ENCODE measurements around the gene STX18.

The STX18 gene

DNA sequence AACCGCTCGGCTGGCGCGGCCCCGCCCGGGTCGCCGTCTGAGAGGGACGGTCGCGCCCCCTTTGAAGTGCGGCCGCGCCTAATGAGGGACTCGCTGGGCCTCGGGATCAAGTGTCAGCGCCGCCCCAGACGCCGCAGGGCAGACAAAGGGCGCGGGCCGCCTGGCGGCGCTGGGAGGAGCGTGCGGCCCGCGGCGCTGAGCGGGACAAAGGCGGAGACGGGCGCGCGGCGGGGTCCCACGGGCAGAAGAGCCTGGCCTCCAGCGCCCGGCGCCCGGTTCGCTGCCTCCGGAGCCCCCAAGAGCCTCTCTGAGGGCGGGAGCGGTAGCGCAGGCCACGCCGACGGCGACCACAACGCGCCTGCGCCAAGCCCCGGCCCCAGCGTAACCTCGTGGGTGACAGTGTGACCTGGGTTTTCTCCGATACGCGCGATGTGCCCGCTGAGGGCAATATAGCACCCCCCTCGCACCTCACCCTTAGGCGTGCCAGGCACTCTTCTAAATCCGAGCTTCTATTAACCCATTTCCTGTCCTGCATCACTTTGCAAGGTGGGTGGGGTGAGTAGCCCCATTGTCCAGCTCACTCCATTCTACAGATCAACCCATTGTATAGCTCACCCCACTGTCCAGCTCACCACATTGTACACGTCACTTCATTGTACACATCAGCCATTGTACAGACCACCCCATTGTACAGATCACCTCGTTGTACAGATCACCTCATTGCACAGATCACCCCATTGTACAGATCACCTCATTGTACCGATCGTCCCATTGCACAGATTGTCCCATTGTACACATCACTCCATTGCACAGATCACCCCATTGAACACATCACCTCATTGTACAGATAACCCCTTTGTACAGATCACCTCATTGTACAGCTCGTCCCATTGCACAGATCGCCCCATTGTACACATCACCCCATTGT is 33.7 kb upstream of the STX18 start:
- H3K36me3 ChIP-seq (ENCODE audit: insufficient read depth, low read length), result no peaks in the 10 kb centered on the region
- no peak overlapping the region for H3K4me3 ChIP-seq (ENCODE audit: low read depth in 1 of 2, low read length in 2 of 2)
- ATAC-seq (ENCODE audit: insufficient read depth, low read depth) (no peak), DNase-seq (no peak)
- no peak overlapping the region for H3K9ac ChIP-seq (ENCODE audit: low read depth, low read length)
- H3K9me3 ChIP-seq (ENCODE audit: insufficient read depth, low read length, severe bottlenecking), result no peaks in the 10 kb centered on the region
- H2AFZ ChIP-seq (ENCODE audit: low read depth, low read length), result no peak overlapping the region
- H3K27ac ChIP-seq (ENCODE audit: low read length), result no peak overlapping the region
- H3K4me1 ChIP-seq (ENCODE audit: insufficient read depth, low read length), result no peaks in the 10 kb centered on the region
- H3K4me2 ChIP-seq (ENCODE audit: insufficient read depth, low read length), result no peak overlapping the region
- H3K79me2 ChIP-seq (ENCODE audit: insufficient read depth, low read length), result no peaks in the 10 kb centered on the region
- H3K27me3 ChIP-seq (ENCODE audit: insufficient read depth, low read length, poor library complexity), result no peaks in the 10 kb centered on the region
- TF ChIP-seq EZH2 (IDR thresholded peaks at IDR 0.05; ENCODE audit: borderline replicate concordance, low read depth, low read length, severe bottlenecking), result no peak
- TF ChIP-seq, protein P1, sequence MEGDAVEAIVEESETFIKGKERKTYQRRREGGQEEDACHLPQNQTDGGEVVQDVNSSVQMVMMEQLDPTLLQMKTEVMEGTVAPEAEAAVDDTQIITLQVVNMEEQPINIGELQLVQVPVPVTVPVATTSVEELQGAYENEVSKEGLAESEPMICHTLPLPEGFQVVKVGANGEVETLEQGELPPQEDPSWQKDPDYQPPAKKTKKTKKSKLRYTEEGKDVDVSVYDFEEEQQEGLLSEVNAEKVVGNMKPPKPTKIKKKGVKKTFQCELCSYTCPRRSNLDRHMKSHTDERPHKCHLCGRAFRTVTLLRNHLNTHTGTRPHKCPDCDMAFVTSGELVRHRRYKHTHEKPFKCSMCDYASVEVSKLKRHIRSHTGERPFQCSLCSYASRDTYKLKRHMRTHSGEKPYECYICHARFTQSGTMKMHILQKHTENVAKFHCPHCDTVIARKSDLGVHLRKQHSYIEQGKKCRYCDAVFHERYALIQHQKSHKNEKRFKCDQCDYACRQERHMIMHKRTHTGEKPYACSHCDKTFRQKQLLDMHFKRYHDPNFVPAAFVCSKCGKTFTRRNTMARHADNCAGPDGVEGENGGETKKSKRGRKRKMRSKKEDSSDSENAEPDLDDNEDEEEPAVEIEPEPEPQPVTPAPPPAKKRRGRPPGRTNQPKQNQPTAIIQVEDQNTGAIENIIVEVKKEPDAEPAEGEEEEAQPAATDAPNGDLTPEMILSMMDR (IDR thresholded peaks at IDR 0.05; ENCODE audit: borderline replicate concordance, extremely low read depth, low read length, poor library complexity, severe bottlenecking), result no peak
- no peaks in the 10 kb centered on the region for H4K20me1 ChIP-seq (ENCODE audit: insufficient read depth, low read length)

DNA sequence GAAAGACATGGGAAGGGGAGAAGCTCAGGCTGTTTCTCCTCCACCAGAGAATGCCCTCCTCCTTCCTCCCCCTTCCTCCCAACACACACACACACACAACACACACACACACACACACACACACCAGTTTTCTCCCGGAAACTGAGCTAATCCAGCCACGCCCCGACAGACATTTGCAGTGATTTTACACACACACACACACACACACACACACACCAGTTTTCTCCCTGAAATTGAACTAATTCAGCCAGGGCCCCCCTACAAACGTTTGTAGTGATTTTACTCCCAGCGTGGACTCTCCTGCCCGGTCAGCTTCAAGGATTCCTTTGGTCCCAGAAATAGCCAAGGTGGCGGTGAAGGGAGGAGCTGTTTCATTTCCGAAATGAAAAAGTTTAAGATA is 32.9 kb upstream of the STX18 start:
- Histone ChIP-seq H3K9me3 (ENCODE audit: insufficient read depth, low read length, severe bottlenecking) (no peaks in the 10 kb centered on the region), H4K20me1 (ENCODE audit: insufficient read depth, low read length) (no peaks in the 10 kb centered on the region), H2AFZ (ENCODE audit: low read depth, low read length) (no peak overlapping the region), H3K4me1 (ENCODE audit: insufficient read depth, low read length) (no peaks in the 10 kb centered on the region), H3K27ac (ENCODE audit: low read length) (no peak overlapping the region), H3K9ac (ENCODE audit: low read depth, low read length) (no peak overlapping the region), H3K27me3 (ENCODE audit: insufficient read depth, low read length, poor library complexity) (no peaks in the 10 kb centered on the region), H3K36me3 (ENCODE audit: insufficient read depth, low read length) (no peaks in the 10 kb centered on the region), H3K79me2 (ENCODE audit: insufficient read depth, low read length) (no peaks in the 10 kb centered on the region), H3K4me3 (ENCODE audit: low read depth in 1 of 2, low read length in 2 of 2) (no peak overlapping the region), H3K4me2 (ENCODE audit: insufficient read depth, low read length) (no peak overlapping the region)
- DNase-seq (no peak), ATAC-seq (ENCODE audit: insufficient read depth, low read depth) (no peak)
- no peak for TF ChIP-seq EZH2 (IDR thresholded peaks at IDR 0.05; ENCODE audit: borderline replicate concordance, low read depth, low read length, severe bottlenecking)
- TF ChIP-seq, protein P1 (IDR thresholded peaks at IDR 0.05; ENCODE audit: borderline replicate concordance, extremely low read depth, low read length, poor library complexity, severe bottlenecking), result no peak

- H3K27me3 ChIP-seq (ENCODE audit: insufficient read depth, low read length, poor library complexity), result no peaks in the 10 kb centered on the region
- no peak overlapping the region for H3K9ac ChIP-seq (ENCODE audit: low read depth, low read length)
- no peak overlapping the region for H3K27ac ChIP-seq (ENCODE audit: low read length)
- TF ChIP-seq, protein P1 (IDR thresholded peaks at IDR 0.05; ENCODE audit: borderline replicate concordance, extremely low read depth, low read length, poor library complexity, severe bottlenecking), result no peak
- no peak for TF ChIP-seq EZH2 (IDR thresholded peaks at IDR 0.05; ENCODE audit: borderline replicate concordance, low read depth, low read length, severe bottlenecking)
- no peaks in the 10 kb centered on the region for H3K79me2 ChIP-seq (ENCODE audit: insufficient read depth, low read length)
- H3K36me3 ChIP-seq (ENCODE audit: insufficient read depth, low read length), result no peaks in the 10 kb centered on the region
- no peaks in the 10 kb centered on the region for H3K4me1 ChIP-seq (ENCODE audit: insufficient read depth, low read length)
- ATAC-seq (ENCODE audit: insufficient read depth, low read depth) (no peak), DNase-seq (no peak)
- H3K4me3 ChIP-seq (ENCODE audit: low read depth in 1 of 2, low read length in 2 of 2), result no peak overlapping the region
- no peaks in the 10 kb centered on the region for H3K9me3 ChIP-seq (ENCODE audit: insufficient read depth, low read length, severe bottlenecking)
- H2AFZ ChIP-seq (ENCODE audit: low read depth, low read length), result no peak overlapping the region
- H4K20me1 ChIP-seq (ENCODE audit: insufficient read depth, low read length), result no peaks in the 10 kb centered on the region
- no peak overlapping the region for H3K4me2 ChIP-seq (ENCODE audit: insufficient read depth, low read length)
Measured at GRCh38 chr4:4574052-4574451, 32.2 kb upstream of the STX18 start.

Data from DND-41 (cell line).